ENCODE results near the gene AXL.

Gene AXL

DNA sequence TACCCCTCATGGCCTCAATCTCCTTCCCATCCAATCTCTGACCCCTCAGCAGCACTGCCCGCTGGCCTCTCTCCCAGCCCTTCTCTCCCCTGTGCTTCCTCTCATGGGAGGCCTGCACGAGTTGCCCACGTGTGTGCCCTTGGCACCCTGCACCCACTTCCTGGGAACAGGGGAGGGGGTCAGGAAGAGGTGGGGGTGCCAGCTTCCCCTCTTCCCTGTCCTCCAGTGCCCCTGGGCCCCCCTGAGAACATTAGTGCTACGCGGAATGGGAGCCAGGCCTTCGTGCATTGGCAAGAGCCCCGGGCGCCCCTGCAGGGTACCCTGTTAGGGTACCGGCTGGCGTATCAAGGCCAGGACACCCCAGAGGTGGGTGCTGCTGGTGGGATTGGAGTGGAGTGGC, 19.2 kb downstream of the AXL start:
- DNase-seq: no peak

DNA sequence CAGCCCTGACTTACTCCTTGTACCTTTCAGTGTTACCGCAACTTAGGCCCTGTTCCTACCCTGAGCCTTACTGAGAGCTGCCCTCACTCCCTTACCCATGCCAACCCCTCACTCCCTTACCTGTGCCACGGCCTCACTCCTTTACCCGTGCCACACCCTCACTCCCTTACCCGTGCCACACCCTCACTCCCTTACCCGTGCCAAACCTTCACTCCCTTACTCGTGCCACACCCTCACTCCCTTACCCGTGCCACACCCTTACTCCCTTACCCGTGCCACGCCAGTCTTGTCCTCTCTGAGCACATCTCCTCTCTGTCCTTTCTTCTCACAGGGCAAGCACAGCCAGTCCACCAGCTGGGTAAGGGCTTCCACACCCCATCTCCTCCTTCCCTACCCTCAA, 20.3 kb downstream of the AXL start:
- DNase-seq: no peak

DNA sequence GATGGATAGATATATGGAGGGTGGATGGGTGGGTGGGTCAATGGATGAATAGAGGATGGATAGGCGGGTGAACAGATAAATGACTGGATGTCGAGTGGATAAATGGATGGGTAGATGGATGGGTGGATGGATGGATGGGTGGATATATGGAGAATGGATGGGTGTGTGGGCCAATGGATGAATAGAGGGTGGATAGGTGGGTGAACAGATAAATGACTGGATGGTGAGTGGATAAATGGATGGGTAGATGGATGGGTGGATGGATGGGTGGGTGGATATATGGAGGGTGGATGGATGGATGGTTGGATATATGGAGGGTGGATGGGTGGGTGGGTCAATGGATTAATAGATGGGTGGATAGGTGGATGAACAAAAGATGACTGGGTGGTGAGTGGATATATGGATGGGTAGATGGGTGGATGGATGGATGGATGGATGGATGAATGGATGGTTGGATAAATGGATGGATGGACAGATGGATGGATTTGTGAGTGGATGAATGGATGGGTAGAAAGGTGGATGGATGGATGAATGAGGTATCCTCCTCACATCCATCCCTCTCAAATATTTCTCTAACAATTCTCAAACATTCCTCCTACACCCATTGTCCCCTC, 21.0 kb downstream of the AXL start:
- DNase-seq: no peak

DNA sequence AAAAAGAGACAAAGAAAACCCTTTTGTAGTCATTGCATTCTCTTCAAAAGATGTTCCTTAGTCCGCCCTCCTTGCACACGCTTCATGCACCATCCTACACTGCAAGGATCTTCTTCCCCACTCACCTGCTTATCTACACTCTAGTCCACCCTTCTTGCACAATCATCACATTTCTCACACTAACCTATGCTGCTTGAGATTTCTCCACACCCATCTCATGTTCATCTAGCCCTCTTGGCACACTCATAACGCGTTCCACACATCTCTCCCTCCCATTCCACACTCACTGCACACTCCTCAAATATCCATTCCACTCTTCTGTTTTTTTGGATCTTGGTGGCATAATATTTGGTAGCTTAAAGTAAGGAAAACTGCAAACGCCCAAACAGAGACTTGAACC, 22.8 kb downstream of the AXL start:
- DNase-seq: no peak

DNA sequence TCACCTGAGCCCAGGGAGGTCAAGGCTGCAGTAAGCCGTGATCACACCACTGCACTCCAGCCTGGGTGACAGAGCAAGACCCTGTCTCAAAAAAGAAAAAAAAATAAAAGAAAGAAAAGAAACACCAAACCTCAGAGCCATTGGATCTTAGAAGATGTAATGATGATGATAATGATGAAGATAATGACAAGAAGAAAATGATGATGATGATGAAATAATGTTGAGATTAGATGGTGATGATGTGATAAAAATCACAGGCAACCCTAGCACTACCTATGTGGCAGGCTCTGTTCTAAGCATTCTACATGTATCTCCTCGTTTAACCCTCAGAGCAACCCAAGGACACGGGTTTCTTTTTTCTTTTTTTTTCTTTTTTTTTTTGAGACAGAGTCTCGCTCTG, 25.1 kb downstream of the AXL start:
- no peak for DNase-seq

DNA sequence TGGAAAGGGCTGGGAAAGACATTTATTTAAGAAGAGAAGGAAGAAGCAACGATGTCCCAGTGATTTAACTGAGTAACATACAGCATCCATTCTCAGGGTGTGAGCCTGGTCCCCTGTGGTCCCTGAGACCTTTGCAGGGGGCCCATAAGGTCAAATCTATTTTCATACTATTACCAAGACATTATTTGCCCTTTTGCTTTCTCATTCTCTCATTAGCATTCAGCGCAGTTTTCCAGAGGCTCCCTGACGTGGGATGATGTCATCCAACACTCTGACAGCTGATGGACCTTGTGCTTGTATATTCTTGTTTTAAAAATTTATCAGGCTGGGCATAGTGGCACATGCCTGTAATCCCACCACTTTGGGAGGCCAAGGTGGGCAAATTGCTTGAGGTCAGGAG, 26.8 kb downstream of the AXL start:
- DNase-seq: no peak

DNA sequence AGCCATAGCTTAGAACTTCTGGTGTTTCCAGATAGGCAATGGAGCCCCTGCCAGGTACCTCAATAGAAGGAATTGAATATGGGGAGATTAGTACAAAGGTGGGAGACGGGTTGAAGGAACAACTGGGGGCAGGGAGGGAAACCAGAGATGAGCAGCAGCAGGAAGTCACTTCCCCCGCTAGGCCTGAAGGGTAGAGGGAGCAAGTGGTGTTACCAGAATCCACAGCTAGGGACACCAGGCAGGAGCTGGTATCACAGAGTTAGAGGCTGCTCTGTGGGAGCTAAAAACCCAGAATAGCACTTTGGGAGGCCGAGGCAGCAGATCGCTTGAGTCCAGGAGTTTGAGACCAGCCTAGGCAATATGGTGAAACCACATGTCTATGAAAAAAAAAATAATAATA, 29.9 kb downstream of the AXL start:
- DNase-seq: no peak

DNA sequence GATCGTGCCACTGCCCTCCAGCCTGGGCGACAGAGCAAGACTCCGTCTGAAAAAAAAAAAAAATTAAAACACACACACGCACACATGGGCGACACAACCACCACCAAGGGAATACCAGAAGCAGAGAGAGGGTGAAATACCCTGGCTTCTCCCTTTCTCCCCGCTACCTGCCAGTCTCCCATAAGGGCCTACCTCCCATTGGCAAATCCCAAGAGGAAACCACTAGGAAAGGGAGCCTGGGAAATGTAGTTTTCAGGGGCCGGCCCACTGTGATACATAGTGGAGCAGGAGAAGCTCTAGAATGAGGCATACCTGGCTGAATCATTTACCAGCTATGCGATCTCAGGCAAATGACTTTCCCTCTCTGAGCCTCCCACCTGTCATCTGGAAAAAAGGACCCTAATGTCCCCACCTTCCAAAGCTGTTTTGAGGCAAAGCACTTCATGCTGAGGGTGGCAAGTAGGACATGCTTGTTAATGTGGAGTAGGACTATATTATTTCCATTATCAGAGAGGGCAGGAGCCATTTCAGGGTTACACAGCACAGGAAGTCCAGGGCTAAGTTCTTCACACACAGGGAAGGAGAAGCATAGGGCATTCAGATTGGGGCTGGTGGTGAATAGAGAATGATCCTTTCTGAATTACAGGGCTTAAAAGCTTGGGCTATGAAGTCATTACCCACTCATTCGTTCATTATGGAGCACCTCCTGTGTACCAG, 30.8 kb downstream of the AXL start:
- DNase-seq: no peak

DNA sequence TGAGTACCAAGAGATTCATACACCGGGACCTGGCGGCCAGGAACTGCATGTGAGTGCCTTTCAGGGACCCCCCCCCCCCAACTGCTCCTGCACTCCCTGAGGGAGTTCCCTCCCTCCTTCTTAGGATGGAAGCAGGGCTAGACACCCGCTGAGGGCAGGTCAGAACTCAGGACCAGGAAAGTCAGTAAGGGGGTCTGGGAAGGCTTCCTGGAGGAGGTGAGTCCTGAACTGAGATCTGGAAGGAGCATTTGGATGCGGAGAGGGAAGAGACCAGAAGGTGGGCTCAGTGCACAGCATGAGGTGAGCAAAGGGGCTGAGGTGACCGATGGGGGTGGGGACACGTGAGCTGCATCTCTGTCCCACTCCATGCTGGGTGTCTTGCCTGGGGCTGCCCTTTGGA, 34.6 kb downstream of the AXL start:
- DNase-seq: no peak

DNA sequence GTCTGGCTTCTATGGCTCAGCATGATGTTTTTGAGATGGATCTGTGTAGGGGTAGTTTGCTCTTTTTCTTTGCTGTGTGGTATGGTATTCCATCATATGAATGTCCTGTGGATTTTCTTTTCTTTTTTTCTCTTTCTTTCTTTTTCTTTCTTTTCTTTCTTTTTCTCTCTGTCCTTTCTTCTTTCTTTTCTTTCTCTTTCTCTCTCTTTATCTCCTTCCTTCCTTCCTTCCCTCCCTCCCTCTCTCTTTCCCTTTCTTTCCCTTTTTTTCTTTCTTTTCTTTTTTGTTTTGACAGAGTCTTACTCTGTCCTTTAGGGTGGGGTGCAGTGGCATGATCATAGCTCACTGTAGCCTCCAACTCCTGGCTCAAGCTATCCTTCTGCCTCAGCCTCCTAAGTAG, 36.1 kb downstream of the AXL start:
- DNase-seq: no peak

DNA sequence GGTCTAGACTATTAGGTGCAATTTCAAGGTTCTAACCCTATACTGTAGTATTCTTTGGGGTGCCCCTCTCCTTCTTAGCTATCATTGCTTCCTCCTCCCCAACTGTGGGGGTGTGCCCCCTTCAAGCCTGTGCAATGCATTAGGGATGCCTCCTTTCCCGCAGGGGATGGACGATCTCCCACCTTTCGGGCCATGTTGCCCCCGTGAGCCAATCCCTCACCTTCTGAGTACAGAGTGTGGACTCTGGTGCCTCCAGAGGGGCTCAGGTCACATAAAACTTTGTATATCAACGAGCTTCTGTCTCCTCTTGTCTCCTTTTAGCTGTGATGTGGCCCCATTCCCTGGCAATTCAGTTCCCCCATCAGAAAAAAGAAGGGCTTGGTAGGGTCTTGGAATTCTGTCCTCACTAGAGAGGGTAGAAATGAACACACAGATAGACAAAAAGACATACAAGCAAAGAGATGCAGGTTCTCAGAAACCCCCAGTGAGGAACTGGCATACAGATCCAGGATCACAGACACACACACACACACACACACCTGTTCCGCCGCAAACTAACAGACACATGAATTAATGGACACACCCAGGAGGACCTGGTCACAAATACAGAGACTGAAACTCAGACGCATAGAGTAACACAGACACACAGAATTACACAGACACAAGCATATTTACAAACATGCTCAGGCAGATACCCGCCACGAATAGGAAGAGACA, 42.6 kb downstream of the AXL start:
- DNase-seq: no peak

DNA sequence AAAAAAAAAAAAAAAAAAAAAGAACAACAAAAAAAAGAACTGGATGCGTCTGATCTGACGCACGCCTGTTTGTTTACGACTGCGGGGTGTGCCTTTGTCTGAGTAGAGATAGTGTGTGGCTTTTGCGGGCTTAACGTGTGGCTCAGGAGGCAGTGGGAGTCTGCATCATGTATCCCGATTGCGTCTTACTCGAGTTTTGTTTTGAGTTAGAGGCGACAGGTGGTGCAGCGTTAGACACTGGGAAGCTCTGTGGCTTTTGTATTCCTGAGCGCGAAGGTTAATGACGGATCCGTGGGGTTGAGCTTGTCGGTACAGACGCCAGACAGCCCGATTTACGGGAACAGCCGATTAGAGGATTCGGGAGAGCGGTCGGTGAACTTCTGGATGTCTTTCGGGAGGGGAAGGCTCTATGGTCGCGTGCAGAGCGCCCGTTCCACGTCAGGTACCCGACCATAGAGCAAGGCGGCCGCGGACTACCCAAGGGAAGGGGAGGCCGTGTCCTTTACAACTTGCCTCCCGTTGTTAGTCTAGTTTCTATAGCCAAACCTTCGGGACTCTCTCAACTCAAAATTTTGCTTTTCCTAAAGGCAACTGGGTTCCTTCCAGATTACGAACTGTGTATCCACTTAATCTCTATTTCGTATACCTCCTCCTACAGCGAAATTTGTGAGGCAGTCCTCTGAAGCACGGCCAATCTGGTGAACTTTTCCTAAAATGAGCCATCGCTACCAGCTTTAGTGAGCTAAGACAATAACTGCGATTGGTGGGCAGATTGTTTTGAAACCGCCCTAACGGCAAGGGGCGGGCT, 44.2 kb downstream of the AXL start:
- DNase-seq: peak in 1 of 2 donors; percentile 23

DNA sequence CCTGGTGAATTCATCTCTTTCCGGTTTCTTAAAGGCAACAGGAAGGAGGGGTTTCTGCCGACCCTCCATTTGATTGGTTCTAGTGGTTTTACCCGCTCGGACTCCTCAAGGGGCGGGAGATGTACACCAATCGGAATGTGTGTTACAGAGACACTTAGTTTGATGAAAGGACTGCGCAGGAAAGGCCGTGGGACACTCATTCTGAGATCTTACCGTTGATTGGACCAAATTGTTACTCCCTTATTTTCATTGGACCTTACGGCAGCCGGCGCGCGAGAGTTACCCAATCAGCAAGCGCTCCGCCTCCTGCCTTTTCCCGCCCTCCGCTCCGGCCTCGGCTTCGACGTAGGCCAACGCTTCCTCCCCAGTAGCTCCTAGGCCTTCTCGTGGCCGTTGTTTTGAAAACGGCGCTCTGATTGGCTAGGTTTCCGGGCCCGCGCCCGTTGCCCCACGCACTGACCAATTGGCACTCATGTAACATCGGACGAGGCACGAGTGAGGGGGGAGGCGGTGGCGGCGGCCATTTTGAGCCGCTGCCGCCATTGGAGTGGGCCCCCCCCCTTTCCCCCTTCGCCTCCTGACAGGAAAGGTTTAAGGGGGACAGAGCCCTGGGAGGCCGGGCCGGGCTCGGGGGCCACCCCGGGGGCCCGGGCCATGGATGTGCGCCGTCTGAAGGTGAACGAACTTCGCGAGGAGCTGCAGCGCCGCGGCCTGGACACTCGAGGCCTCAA, 45.0 kb downstream of the AXL start, which contains the start of gene HNRNPUL1:
Gene HNRNPUL1 (plus strand): TSS at position 523 of the 731 bp plus-strand sequence. CDS start 132 bp downstream, at position 655.
- peak; percentile 100 for DNase-seq

DNA sequence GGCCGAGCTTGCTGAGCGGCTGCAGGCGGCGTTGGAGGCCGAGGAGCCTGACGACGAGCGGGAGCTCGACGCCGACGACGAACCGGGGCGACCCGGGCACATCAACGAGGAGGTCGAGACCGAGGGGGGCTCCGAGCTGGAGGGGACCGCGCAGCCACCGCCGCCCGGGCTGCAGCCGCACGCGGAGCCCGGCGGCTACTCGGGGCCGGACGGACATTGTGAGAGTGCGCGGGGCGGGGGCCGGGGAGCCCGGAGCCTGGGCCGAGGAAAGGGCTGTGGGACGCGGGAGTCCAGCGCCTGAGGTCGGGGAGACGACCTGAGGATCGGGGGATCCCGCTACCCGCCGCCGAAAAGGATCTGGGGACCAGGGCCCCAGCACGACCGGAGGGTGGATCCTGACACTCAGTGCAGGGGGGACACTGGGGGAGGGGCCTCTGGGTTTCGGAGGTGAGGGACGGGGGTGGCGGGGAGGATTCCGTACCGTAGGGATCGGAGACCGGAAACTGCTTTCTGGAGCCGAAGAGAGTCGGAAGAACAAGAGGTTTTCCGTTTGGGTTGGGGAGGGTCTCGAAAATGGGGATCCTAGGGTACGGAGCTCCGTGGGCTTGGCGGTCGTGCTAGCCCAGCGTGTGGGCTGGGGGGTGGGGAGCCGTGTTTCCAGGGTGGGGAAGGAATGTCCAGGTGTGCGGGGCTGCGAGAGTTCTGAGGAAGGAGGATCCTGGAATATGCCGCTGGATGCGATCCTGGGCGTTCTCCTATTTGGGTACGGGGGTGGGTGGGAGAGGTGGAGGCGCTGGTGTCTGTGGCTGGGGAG, 45.8 kb downstream of the AXL start:
- DNase-seq: peak in 1 of 2 donors; percentile 5

DNA sequence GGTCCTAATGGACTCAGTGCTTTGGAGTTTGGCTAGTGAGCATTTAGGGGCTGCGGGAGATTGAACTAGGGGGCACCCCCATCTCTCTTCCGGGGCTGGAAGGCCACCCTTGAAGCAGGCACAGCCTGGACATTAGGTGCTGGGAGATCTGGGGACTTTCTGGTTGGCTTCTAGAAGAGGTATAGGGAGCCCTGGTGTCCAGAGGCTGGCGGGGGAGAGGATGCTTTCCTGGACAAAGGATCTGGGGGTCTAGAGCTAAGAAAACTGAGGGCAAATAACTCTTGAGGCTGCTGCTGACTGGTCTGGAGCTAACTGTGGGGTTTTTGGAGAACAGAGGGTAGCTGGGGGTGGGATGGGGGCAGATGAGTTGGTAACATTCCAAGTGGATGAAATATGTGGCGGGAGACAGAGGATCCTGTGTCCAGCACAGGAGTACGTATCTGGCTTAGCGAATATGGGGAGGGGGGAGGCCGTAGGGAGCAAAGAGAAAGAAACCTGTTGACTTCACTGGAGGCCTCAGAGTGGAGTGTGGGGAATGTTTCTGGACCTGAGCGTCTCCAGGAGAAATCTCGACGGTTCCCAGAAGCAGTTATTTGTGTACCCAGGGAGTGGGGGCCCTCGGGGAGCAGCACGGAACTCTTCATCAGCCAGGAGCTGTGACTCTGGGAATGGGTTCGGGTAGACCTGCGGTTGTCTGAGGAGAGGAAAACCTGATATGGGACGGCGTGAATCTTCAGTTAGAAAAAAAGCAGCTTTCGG, 46.6 kb downstream of the AXL start:
- DNase-seq: no peak

DNA sequence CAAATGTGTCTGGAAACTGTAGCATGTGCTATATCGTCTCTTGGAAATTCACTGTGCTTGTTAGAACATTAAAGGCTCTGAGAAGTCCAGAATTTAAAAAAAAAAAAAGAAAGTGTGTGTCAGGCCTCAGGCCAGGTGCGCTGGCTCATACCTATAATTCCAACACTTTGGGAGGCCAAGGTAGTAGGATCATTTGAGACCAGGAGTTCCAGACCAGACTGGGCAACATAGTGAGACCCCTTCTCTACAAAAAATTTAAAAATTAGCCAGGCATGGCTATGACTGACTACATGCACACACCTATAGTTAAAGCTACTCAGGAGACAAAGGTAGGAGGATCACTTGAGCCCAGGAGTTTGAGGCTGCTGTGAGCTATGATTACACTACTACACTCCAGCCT, 50.0 kb downstream of the AXL start:
- no peak for DNase-seq

DNA sequence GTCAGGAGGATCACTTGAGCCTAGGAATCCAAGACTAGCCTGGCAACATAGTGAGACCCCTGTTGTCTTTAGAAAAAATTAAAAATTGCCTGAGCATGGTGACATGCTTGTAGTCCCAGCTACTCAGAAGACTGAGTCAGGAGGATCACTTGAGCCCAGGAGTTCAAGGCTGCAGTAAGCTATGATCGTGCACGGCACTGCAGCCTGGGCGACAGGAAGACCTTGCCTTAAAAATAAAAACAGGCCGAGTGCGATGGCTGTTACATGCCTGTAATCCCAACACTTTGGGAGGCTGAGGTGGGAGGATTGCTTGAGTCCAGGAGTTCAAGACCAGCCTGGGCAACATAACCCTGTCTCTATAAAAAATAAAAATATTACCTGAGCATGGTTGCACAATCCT, 50.5 kb downstream of the AXL start:
- DNase-seq: no peak

DNA sequence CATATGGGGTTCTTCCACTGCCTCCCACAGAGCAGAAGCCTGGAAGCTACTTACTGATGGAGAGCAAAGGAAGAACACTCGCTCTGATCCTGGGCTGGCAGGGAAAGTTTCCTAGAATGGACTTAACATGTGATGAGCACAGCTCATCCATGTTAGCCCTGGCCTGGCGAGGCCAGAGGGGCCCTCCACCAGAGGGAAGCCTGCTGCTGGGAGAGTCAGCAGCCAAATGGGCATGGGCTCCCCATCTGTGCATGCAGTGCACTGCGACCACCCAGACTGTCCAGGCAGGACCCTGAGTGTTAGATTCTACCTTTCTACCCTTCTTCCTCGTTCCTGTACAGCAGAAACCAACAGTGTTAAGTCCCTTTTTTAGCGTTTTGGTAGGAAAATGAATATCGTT, 54.1 kb downstream of the AXL start:
- DNase-seq: no peak

DNA sequence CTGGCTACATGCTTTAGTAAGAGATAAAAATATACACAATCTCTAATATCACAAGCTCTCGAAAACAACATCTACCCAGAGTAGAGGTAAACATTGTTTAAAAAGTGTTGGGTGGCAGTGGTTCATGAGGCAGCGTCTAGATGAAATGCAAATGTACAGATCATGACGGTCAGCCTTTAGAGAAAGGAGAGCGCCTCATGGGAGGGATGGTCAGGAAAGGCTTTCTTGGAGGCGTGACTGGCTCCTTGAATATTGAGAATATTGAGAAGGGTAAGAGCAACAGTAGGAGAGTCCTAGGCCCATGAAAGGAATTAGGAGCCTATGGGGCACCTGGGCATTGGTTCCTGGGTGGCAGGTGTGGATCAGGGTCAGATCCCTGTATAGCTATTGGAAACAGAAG, 55.8 kb downstream of the AXL start:
- no peak for DNase-seq

DNA sequence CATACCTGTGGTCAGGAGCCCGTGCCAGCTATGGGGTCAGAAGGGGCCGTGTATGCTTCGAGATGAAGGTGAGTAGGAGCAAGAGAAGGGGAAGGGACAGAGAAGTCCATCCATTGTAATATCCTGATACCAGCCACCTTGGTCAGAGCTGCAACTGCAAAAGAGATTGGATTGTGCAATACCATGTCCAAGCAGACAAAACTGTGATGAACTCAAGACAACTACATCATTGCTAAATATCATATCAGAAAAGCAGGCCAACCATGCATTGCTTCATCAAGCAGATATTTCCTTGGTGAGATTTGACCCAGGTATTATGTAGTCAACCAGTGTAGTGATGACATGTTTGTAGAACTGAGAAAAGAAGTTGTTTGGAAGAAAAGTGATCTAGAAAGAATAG, 57.2 kb downstream of the AXL start:
- DNase-seq: no peak

DNA sequence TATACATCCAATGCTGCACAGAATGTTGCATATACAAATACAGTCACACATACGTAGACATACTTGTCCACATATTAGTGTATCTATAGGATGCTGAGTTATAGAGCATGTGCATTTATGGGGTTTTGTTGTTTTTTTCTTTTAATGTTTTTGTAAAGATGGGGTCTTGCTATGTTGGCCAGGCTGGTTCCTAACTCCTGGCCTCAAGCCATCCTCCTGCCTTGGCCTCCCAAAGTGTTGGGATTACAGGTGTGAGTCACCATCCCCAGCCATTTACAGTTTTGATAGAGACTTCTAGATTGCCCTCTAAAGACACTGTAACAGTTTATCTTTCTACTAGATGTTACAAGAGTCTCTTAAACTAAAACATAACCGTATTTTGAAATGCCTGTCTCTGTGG, 59.5 kb downstream of the AXL start:
- no peak for DNase-seq
